NT2/D1 (cell line): Measurements from ENCODE around the gene ZNF440.
A peak's percentile ranks its signal among the peaks of the same experiment; 100 is the strongest.

Source experiments
- DNase-seq: peaks from one replicate; pipeline ENCODE4 v3.0.0-alpha.2; 2011; ENCODE audit warnings: low read depth, low spot score
- H3K27me3 ChIP-seq: 2 replicates; pipeline ENCODE4 v1.6.0; 2011; ENCODE audit warnings: mild to moderate bottlenecking; ENCODE audit not compliant: insufficient read length, insufficient read depth
- H3K36me3 ChIP-seq: 2 replicates; pipeline ENCODE4 v1.6.1; 2011; ENCODE audit warnings: mild to moderate bottlenecking, low read length, mixed read lengths; ENCODE audit not compliant: insufficient read depth, insufficient read length
- H3K4me1 ChIP-seq: 2 replicates; pipeline ENCODE4 v1.5.1; 2011; ENCODE audit not compliant: insufficient read depth, insufficient read length
- H3K4me3 ChIP-seq: 2 replicates; pipeline ENCODE4 v1.5.1; 2011; ENCODE audit warnings: low read depth; ENCODE audit not compliant: insufficient read length
- H3K9ac ChIP-seq: 2 replicates; pipeline ENCODE4 v1.6.0; 2011; ENCODE audit warnings: low read depth; ENCODE audit not compliant: insufficient read length
- H3K9me3 ChIP-seq: 2 replicates; pipeline ENCODE4 v1.5.1; 2011; ENCODE audit warnings: mild to moderate bottlenecking, low read length; ENCODE audit not compliant: insufficient read depth
- SUZ12 ChIP-seq: IDR thresholded peaks from 2 replicates; pipeline ENCODE4 v1.6.1; 2011; ENCODE audit not compliant: insufficient read length, insufficient read depth; ENCODE audit errors: extremely low read depth
- YY1 ChIP-seq: IDR thresholded peaks from 2 replicates; pipeline ENCODE4 v1.6.1; 2011; ENCODE audit not compliant: insufficient read length, insufficient read depth
- ZNF274 ChIP-seq: IDR thresholded peaks from 2 replicates; pipeline ENCODE4 v1.6.1; 2011; ENCODE audit warnings: mild to moderate bottlenecking, low read depth, low read length

Gene ZNF440

DNA sequence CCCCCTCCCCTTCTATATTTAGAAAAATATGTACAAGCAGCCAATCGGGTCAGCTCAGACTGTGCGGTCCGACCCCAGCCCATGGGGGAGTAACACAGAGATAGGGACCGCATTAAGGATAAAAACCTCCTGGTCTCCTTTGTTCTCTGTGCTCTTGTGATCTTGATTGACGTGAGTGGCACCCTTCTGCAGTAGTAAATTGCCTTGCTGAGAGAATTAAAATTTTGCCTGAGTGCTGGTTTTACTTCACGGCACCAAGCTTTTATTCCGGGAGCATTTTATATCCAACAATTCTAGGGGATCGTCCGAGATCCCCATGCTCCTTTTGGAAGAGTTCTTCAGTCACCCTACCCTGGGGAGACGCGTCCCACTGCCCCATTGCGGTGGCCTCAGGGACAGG is 66.5 kb downstream of the ZNF440 start:
- no peak overlapping the region for H3K4me3 ChIP-seq
- TF ChIP-seq ZNF274 (no peak), YY1 (no peak), SUZ12 (no peak)
- no peaks in the 10 kb centered on the region for H3K36me3 ChIP-seq
- no peak overlapping the region for H3K9ac ChIP-seq
- peaks cover 12% of the 10 kb centered on the region for H3K9me3 ChIP-seq
- no peaks in the 10 kb centered on the region for H3K27me3 ChIP-seq
- no peaks in the 10 kb centered on the region for H3K4me1 ChIP-seq
- no peak for DNase-seq

DNA sequence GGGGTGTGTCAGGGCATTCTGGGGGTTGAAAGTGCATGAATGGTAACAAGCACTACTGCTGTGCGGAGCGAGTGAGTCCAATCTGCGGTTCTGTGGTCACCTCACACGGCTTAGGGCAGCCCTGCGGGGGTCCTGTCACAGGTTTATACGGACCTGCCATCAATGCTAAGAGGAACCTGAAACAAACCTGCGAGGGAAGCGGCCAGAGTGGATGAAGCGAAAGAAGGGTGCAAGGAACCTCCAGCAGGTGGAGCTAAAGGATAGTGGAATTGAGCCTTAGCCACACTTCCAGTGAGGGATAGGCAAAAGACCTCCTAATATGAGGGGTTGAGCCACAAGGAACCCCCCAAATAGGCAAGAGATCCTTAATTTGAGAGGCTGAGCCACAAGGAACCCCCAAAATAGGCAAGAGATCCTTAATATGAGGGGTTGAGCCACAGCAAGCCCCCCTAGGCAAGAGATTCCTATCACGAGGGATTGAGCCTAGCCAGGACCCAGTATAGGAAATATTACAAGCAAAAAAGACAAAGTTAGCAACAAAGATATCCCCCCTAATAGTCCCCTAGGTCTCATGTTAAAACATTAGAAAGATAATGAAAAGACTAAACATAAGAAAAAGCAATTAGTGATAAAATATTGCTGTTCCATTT is 67.2 kb downstream of the ZNF440 start:
- no peaks in the 10 kb centered on the region for H3K36me3 ChIP-seq
- no peak overlapping the region for H3K4me3 ChIP-seq
- peaks cover 14% of the 10 kb centered on the region for H3K9me3 ChIP-seq
- H3K9ac ChIP-seq: no peak overlapping the region
- TF ChIP-seq ZNF274 (no peak), YY1 (no peak), SUZ12 (no peak)
- H3K4me1 ChIP-seq: no peaks in the 10 kb centered on the region
- no peaks in the 10 kb centered on the region for H3K27me3 ChIP-seq
- DNase-seq: peak; percentile 60

DNA sequence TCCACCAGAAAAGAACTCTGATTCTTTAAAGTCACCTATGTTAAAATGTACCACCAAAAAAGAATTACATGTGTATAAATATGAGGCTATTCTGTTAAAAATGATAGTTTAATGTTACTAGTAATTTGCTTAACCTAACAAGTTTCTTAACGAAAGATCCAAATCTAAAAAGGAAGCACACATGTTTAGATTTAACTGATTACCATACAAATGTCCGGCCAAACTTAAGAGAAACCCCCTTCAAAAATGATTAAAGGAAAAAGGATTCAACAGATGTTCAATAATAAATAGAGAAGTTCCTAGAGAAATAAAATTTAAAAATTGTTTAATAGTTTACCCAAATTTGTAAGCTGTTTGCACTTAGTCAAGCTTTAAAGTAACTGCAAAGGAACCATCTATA is 68.5 kb downstream of the ZNF440 start:
- no peak for TF ChIP-seq ZNF274
- TF ChIP-seq YY1: no peak
- no peak for TF ChIP-seq SUZ12
- Histone ChIP-seq H3K27me3 (no peaks in the 10 kb centered on the region), H3K4me1 (peaks cover 3% of the 10 kb centered on the region), H3K9me3 (peaks cover 20% of the 10 kb centered on the region), H3K9ac (no peak overlapping the region), H3K4me3 (no peak overlapping the region), H3K36me3 (no peaks in the 10 kb centered on the region)
- DNase-seq: no peak
